Keratinocyte (primary cell): ENCODE results near the gene DHTKD1. TPM values are rescaled to one million over a fixed set of nuclear protein-coding genes. Genes with fewer than 3 reads are reported as not detected.

Experiments
- DNase-seq: peaks from one replicate; pipeline ENCODE4 v3.0.0-alpha.2; 2011; ENCODE audit warnings: low read depth, missing footprints, low spot score
- FAIRE-seq: peaks from 2 replicates; lab custom pipeline; 2011; peaks lifted over from hg19 to GRCh38; lab: Jason Lieb, UNC
- H2AFZ ChIP-seq: 2 replicates; pipeline ENCODE4 v1.6.0; 2012; ENCODE audit warnings: low read length, control low read depth, inconsistent platforms; ENCODE audit not compliant: control insufficient read depth
- H3K27ac ChIP-seq: 2 replicates; pipeline ENCODE4 v1.5.1; 2011; ENCODE audit warnings: low read length; ENCODE audit not compliant: control insufficient read depth, insufficient read depth
- H3K27me3 ChIP-seq: 3 replicates; pipeline ENCODE4 v1.6.0; 2011; ENCODE audit warnings: low read length; ENCODE audit not compliant: control insufficient read depth, insufficient read depth; ENCODE audit errors: extremely low read depth
- H3K36me3 ChIP-seq, 2 experiments: 2 replicates in 1 of 2; 3 replicates in 1 of 2; pipeline ENCODE4 v1.5.1; 2011; ENCODE audit warnings: low read length in 2 of 2, mild to moderate bottlenecking in 1 of 2; ENCODE audit not compliant: control insufficient read depth in 2 of 2, insufficient read depth in 2 of 2; ENCODE audit errors: extremely low read depth in 1 of 2
- H3K4me1 ChIP-seq: 3 replicates; pipeline ENCODE4 v1.5.1; 2011; ENCODE audit warnings: low read length; ENCODE audit not compliant: control insufficient read depth, insufficient read depth; ENCODE audit errors: extremely low read depth
- H3K4me2 ChIP-seq: 3 replicates; pipeline ENCODE4 v1.6.0; 2011; ENCODE audit warnings: low read depth, low read length; ENCODE audit not compliant: control insufficient read depth, insufficient read depth; ENCODE audit errors: extremely low read depth
- H3K4me3 ChIP-seq, 3 experiments: fragments of 200-600 bp in 1 of 3; sonication (generic) in 1 of 3; 2 replicates in 2 of 3; 3 replicates in 1 of 3; pipeline ENCODE4 v1.5.1; 2011 to 2016; ENCODE audit warnings: low read length in 3 of 3, mild to moderate bottlenecking in 3 of 3, control low read depth in 2 of 3, inconsistent platforms in 1 of 3, low read depth in 1 of 3, mixed read lengths in 1 of 3, mixed run types in 1 of 3, moderate library complexity in 1 of 3; ENCODE audit not compliant: control insufficient read depth in 2 of 3, insufficient read depth in 2 of 3; ENCODE audit errors: extremely low read depth in 1 of 3
- H3K79me2 ChIP-seq: 2 replicates; pipeline ENCODE4 v1.6.0; 2012; ENCODE audit warnings: low read length; ENCODE audit not compliant: control insufficient read depth, insufficient read depth
- H3K9ac ChIP-seq: 3 replicates; pipeline ENCODE4 v1.6.0; 2011; ENCODE audit warnings: low read length; ENCODE audit not compliant: control insufficient read depth, insufficient read depth; ENCODE audit errors: extremely low read depth
- H3K9me1 ChIP-seq: 3 replicates; pipeline ENCODE4 v1.6.0; 2011; ENCODE audit warnings: low read length; ENCODE audit not compliant: control insufficient read depth, insufficient read depth; ENCODE audit errors: extremely low read depth
- H3K9me3 ChIP-seq: 2 replicates; pipeline ENCODE4 v1.5.1; 2012; ENCODE audit warnings: low read depth, low read length; ENCODE audit not compliant: control insufficient read depth
- H4K20me1 ChIP-seq: 3 replicates; pipeline ENCODE4 v1.6.0; 2011; ENCODE audit warnings: low read length; ENCODE audit not compliant: control insufficient read depth, insufficient read depth; ENCODE audit errors: extremely low read depth
- EZH2 ChIP-seq: IDR thresholded peaks from one replicate; pipeline ENCODE4 v1.6.1; 2012; ENCODE audit warnings: inconsistent platforms, mild to moderate bottlenecking, low read length, moderate library complexity
- dilution Hi-C: fragments of 300-500 bp; cut with MboI; formaldehyde crosslinking; loops from one replicate; pipeline ENCODE4 v1.7.0; 2020; ENCODE audit warnings: low sequenced_read_pairs; ENCODE audit not compliant: extremely low pct_ligation_motif_present
- polyA plus RNA-seq, 5 experiments: library from polyadenylated mRNA; depleted of rRNA in 3 of 5; stranded (reverse) in 3 of 5; stranded (forward) in 1 of 5; unstranded in 1 of 5; fragments of >200 nt; gene quantifications; 1 replicate in 1 of 5; 2 replicates in 3 of 5; 3 replicates in 1 of 5; pipeline versions ENCODE4 v1.2.1 to v1.2.3, GENCODE V29; 2011 to 2012; ENCODE audit warnings: missing spikeins in 2 of 5, low read depth in 1 of 5, low replicate concordance in 1 of 5
- TF ChIP-seq, protein P1 (sequence below), 3 experiments: IDR thresholded peaks in 1 of 3; conservative IDR thresholded peaks in 1 of 3; optimal IDR thresholded peaks in 1 of 3; 2 replicates in 2 of 3; 3 replicates in 1 of 3; pipeline versions ENCODE3 to v1.5.1; 2011; ENCODE audit warnings: low read length in 3 of 3, mild to moderate bottlenecking in 3 of 3, moderate library complexity in 2 of 3, control low read depth in 1 of 3, inconsistent platforms in 1 of 3; ENCODE audit not compliant: insufficient read depth in 2 of 3; ENCODE audit errors: extremely low read depth in 1 of 3

DHTKD1 gene
- polyA plus RNA-seq, 1 donor (not counting 4 experiments of a cell fraction or from before 2014, with no cell fraction given): 12.8 TPM

GRCh38 chr10:12113627-12114026 lies 44.9 kb downstream of the DHTKD1 start:
- no peak for FAIRE-seq
- Histone ChIP-seq H2AFZ (no peak overlapping the region), H3K4me3 (no peak overlapping the region), H3K27me3 (no peaks in the 10 kb centered on the region), H3K4me1 (no peaks in the 10 kb centered on the region), H4K20me1 (no peaks in the 10 kb centered on the region), H3K9ac (no peak overlapping the region), H3K4me2 (no peak overlapping the region), H3K9me1 (no peaks in the 10 kb centered on the region), H3K27ac (no peak overlapping the region), H3K79me2 (no peaks in the 10 kb centered on the region), H3K36me3 (peaks cover 3 to 6% of the 10 kb centered on the region in 2 experiments), H3K9me3 (no peaks in the 10 kb centered on the region)
- dilution Hi-C loops: no loop called here
- no peak for DNase-seq
- TF ChIP-seq EZH2: no peak

DNA sequence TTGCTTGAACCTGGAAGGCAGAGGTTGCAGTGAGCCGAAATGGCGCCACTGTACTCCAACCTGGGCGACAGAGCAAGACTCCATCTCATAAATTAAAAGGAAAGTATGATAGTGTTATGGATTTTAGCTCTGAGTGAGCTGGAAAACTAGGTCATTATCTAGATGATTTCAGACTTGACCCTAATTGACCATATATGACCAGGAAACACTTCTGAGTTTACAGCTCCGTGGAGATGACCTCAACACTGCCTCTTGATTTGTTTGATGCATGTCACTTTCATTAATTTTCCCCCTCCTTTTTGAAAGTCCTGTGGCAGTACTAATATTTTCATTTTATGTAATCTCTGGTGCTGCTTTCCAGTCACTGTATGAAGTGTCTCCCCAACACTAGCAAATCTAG lies 52.9 kb downstream of the DHTKD1 start:
- dilution Hi-C loops: no loop called here
- Histone ChIP-seq H3K4me3 (no peak overlapping the region), H3K27me3 (no peaks in the 10 kb centered on the region), H3K4me1 (peaks cover 2% of the 10 kb centered on the region), H3K9ac (no peak overlapping the region), H4K20me1 (no peaks in the 10 kb centered on the region), H3K9me3 (no peaks in the 10 kb centered on the region), H3K4me2 (no peak overlapping the region), H2AFZ (no peak overlapping the region), H3K36me3 (peaks cover 3 to 5% of the 10 kb centered on the region in 2 experiments), H3K79me2 (no peaks in the 10 kb centered on the region), H3K9me1 (no peaks in the 10 kb centered on the region), H3K27ac (no peak overlapping the region)
- TF ChIP-seq, protein P1, sequence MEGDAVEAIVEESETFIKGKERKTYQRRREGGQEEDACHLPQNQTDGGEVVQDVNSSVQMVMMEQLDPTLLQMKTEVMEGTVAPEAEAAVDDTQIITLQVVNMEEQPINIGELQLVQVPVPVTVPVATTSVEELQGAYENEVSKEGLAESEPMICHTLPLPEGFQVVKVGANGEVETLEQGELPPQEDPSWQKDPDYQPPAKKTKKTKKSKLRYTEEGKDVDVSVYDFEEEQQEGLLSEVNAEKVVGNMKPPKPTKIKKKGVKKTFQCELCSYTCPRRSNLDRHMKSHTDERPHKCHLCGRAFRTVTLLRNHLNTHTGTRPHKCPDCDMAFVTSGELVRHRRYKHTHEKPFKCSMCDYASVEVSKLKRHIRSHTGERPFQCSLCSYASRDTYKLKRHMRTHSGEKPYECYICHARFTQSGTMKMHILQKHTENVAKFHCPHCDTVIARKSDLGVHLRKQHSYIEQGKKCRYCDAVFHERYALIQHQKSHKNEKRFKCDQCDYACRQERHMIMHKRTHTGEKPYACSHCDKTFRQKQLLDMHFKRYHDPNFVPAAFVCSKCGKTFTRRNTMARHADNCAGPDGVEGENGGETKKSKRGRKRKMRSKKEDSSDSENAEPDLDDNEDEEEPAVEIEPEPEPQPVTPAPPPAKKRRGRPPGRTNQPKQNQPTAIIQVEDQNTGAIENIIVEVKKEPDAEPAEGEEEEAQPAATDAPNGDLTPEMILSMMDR (optimal IDR thresholded peaks at IDR 0.05 in 1 of 3, IDR thresholded peaks at IDR 0.05 in 1 of 3, conservative IDR thresholded peaks at IDR 0.05 in 1 of 3; ENCODE audit: extremely low read depth in 1 of 3, insufficient read depth in 2 of 3, low read length in 3 of 3): no peak
- TF ChIP-seq EZH2: no peak
- DNase-seq: no peak
- no peak for FAIRE-seq
